ENCODE data around the gene PDLIM5. TPM values are rescaled to one million over a fixed set of nuclear protein-coding genes. Genes with fewer than 3 reads are reported as not detected.
A peak's percentile ranks its signal among the peaks of the same experiment; 100 is the strongest.

Gene PDLIM5
- total and polyA plus RNA-seq, 2 of the 8 experiments (the other 6 are each of a cell fraction or from before 2014, with no cell fraction given): 37.3 to 62.1 TPM

DNA sequence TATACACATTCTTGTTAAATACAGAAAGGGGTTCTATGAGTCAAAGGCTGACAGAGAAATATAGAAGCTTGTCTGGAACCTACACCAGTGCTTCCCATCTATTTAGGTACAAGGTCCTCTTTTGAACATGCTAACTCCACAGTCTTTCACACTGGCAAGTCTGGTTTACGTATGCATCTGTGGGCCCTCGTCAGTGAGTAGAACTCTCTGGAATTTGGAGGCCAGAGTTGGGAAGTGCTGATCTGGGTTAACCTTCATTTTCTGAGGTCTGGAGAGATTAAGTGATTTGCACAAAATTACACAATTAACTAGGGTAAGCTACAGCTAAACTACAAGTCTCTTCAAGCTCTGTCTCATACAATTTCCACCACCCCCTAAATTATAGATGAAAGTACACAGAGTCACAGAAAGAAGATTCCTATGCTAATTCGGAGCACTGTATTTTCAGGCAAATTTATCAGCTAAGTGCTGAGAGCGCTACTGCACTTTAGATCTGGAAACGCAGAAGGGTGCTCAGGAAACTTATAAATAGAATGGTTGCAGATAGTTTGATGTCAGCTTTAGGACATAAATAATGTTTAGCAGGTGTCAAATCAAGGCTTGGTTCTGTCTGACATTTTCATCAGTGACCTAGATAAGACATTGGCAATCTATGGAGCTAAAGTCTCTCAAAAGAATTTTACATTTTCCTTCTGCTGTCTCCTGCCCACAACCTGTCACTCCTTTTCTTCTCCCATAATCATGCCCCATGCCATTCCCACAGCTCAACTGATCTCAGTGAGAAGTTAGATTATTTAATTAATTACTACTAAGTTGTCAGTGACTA lies 43.0 kb upstream of the PDLIM5 start:
- Histone ChIP-seq H4K5ac (ENCODE audit: insufficient read length, low read depth, low read length) (no peak overlapping the region), H3K9ac (replicated peaks in 1 of 4; ENCODE audit: extremely low read depth in 1 of 4, low read depth in 3 of 4, low read length in 3 of 4) (no peak overlapping the region), H2BK5ac (ENCODE audit: low read depth, low read length) (no peak overlapping the region), H3K14ac (ENCODE audit: insufficient read length) (no peak overlapping the region), H3K4me3 (ENCODE audit: extremely low read depth in 1 of 4, insufficient read depth in 2 of 4, low read depth in 3 of 4, low read length in 4 of 4) (no peak overlapping the region), H2AK5ac (ENCODE audit: low read depth, low read length) (no peak overlapping the region), H2BK15ac (ENCODE audit: low read length) (no peak overlapping the region), H3K27ac (ENCODE audit: low read depth, low read length) (no peak overlapping the region), H3K56ac (replicated peaks; ENCODE audit: insufficient read length, low read depth, low read length) (no peak overlapping the region), H3K23me2 (ENCODE audit: low read depth, low read length) (no peaks in the 10 kb centered on the region), H2BK120ac (replicated peaks; ENCODE audit: low read depth, low read length) (no peak overlapping the region), H3K79me2 (ENCODE audit: control insufficient read depth in 1 of 2, insufficient read depth in 2 of 2, low read length in 2 of 2) (no peaks in the 10 kb centered on the region), H4K20me1 (replicated peaks in 1 of 2; ENCODE audit: control insufficient read depth in 1 of 2, insufficient read depth in 2 of 2, low read length in 2 of 2) (no peaks in the 10 kb centered on the region), H3K79me1 (ENCODE audit: low read depth, low read length) (no peaks in the 10 kb centered on the region), H3K18ac (ENCODE audit: extremely low read depth, low read length) (no peak overlapping the region), H3K4me1 (replicated peaks in 1 of 4; ENCODE audit: control insufficient read depth in 3 of 4, insufficient read depth in 4 of 4, low read length in 3 of 4) (peaks cover 0 to 7% (median 4%) of the 10 kb centered on the region in 4 experiments; a peak in 3 of 7 replicates), H2AFZ (ENCODE audit: low read length) (0 out of 2 replicates have a peak overlapping the region, but pooled peaks have one; percentile 15), H4K8ac (ENCODE audit: extremely low read depth, insufficient read depth, low read length) (no peak overlapping the region), H3K4ac (replicated peaks; ENCODE audit: insufficient read length, low read depth, low read length) (no peak overlapping the region), H3K9me3 (ENCODE audit: insufficient read depth in 2 of 2, low read depth in 1 of 2, low read length in 1 of 2) (no peaks in the 10 kb centered on the region), H3K23ac (ENCODE audit: insufficient read length) (no peak overlapping the region), H3K36me3 (ENCODE audit: control insufficient read depth in 2 of 4, insufficient read depth in 4 of 4, low read length in 3 of 4) (no peaks in the 10 kb centered on the region), H2BK20ac (ENCODE audit: low read length) (no peak overlapping the region), H3K27me3 (replicated peaks in 1 of 4; ENCODE audit: control insufficient read depth in 3 of 4, extremely low read depth in 1 of 4, insufficient read depth in 3 of 4, low read length in 3 of 4) (peaks cover 0 to 1% (median 0%) of the 10 kb centered on the region in 4 experiments; a peak in 1 of 7 replicates), H4K91ac (replicated peaks; ENCODE audit: insufficient read length, low read length) (no peak overlapping the region), H3K4me2 (ENCODE audit: insufficient read depth in 1 of 2, low read depth in 2 of 2, low read length in 2 of 2) (no peak overlapping the region), H2BK12ac (ENCODE audit: low read depth, low read length) (no peak overlapping the region)
- 68% methylated on average over 5 of the region's 5 CpGs; no CpG with 5 or more reads in 1 of the 2 experiments for WGBS, 2 experiments (ENCODE audit: extremely low coverage in 1 of 2, insufficient coverage in 1 of 2, insufficient read length in 1 of 2, insufficient replicate concordance in 2 of 2, low coverage in 1 of 2, low lambda C conversion rate in 2 of 2, missing lambda C conversion rate in 1 of 2)
- FAIRE-seq (no peak), DNase-seq (ENCODE audit: low read depth in 1 of 2, low spot score in 2 of 2) (no peak)
- ChIA-PET POLR2A (ENCODE audit: partially characterized antibody) (no interaction called here), CTCF (ENCODE audit: partially characterized antibody) (interaction anchor here (0.9 to 2.5 kb wide), 18 partner anchors 9 to 243 kb away, joined by 3 to 11 read pairs (median 4); no protein-coding TSS in a partner anchor)
- TF ChIP-seq CEBPB (IDR thresholded peaks at IDR 0.05; ENCODE audit: low read depth, low read length): no peak
- TF ChIP-seq KDM5A (IDR thresholded peaks at IDR 0.05; ENCODE audit: low read length): no peak
- TF ChIP-seq TEAD4 (IDR thresholded peaks at IDR 0.05; ENCODE audit: low read depth, low read length): no peak
- no peak for TF ChIP-seq RAD21 (IDR thresholded peaks at IDR 0.05 in 1 of 2, conservative IDR thresholded peaks at IDR 0.05 in 1 of 2; ENCODE audit: low read depth in 2 of 2, low read length in 2 of 2)
- TF ChIP-seq HDAC2 (IDR thresholded peaks at IDR 0.05; ENCODE audit: borderline replicate concordance in 1 of 2, low read depth in 2 of 2, low read length in 2 of 2): no peak
- TF ChIP-seq, protein P1, sequence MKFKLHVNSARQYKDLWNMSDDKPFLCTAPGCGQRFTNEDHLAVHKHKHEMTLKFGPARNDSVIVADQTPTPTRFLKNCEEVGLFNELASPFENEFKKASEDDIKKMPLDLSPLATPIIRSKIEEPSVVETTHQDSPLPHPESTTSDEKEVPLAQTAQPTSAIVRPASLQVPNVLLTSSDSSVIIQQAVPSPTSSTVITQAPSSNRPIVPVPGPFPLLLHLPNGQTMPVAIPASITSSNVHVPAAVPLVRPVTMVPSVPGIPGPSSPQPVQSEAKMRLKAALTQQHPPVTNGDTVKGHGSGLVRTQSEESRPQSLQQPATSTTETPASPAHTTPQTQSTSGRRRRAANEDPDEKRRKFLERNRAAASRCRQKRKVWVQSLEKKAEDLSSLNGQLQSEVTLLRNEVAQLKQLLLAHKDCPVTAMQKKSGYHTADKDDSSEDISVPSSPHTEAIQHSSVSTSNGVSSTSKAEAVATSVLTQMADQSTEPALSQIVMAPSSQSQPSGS (IDR thresholded peaks at IDR 0.05; ENCODE audit: low read length): no peak
- TF ChIP-seq SUZ12 (IDR thresholded peaks at IDR 0.05; ENCODE audit: low read length): no peak
- no peak for TF ChIP-seq KDM4A (IDR thresholded peaks at IDR 0.05; ENCODE audit: low read depth, low read length, severe bottlenecking)
- TF ChIP-seq MAFK (IDR thresholded peaks at IDR 0.05; ENCODE audit: low read depth, low read length): no peak
- no peak for TF ChIP-seq TAF1 (IDR thresholded peaks at IDR 0.05; ENCODE audit: low read depth, low read length)

Measured in H1 (cell line).